Neuron (in vitro differentiated cells): ENCODE measurements around the gene RUSC2.

Source experiments
- H2AFZ ChIP-seq: one replicate; pipeline ENCODE4 v1.6.1; 2013; ENCODE audit warnings: low read depth, mild to moderate bottlenecking, inconsistent platforms, low read length, moderate library complexity
- H3K27me3 ChIP-seq: one replicate; pipeline ENCODE4 v1.6.1; 2013; ENCODE audit warnings: low read length; ENCODE audit not compliant: insufficient read depth
- H3K36me3 ChIP-seq: one replicate; pipeline ENCODE4 v1.6.1; 2013; ENCODE audit warnings: low read length; ENCODE audit not compliant: insufficient read depth
- H3K4me1 ChIP-seq: one replicate; pipeline ENCODE4 v1.6.1; 2013; ENCODE audit warnings: low read length; ENCODE audit not compliant: insufficient read depth
- H3K4me3 ChIP-seq: 2 replicates; pipeline ENCODE4 v1.5.1; 2013; ENCODE audit warnings: mild to moderate bottlenecking, low read length, moderate library complexity
- H3K9me3 ChIP-seq: one replicate; pipeline ENCODE4 v1.6.1; 2013; ENCODE audit warnings: low read length

The RUSC2 gene

GRCh38 chr9:35500130-35500748 is 10.3 kb downstream of the RUSC2 start:
- Histone ChIP-seq H3K36me3 (no peaks in the 10 kb centered on the region), H3K4me3 (no peak overlapping the region), H3K9me3 (no peaks in the 10 kb centered on the region), H3K4me1 (no peaks in the 10 kb centered on the region), H3K27me3 (no peaks in the 10 kb centered on the region), H2AFZ (no peak overlapping the region)

- no peak overlapping the region for H3K4me3 ChIP-seq
- H3K27me3 ChIP-seq, result no peaks in the 10 kb centered on the region
- H3K4me1 ChIP-seq, result no peaks in the 10 kb centered on the region
- H3K9me3 ChIP-seq, result no peaks in the 10 kb centered on the region
- no peak overlapping the region for H2AFZ ChIP-seq
- no peaks in the 10 kb centered on the region for H3K36me3 ChIP-seq
Observed at GRCh38 chr9:35501946-35502345, 12.0 kb downstream of the RUSC2 start.

- Histone ChIP-seq H3K4me1 (no peaks in the 10 kb centered on the region), H3K9me3 (no peaks in the 10 kb centered on the region), H2AFZ (no peak overlapping the region), H3K4me3 (no peak overlapping the region), H3K27me3 (no peaks in the 10 kb centered on the region), H3K36me3 (no peaks in the 10 kb centered on the region)
Observed at GRCh38 chr9:35506359-35506758, 16.4 kb downstream of the RUSC2 start.

GRCh38 chr9:35508069-35508468 is 18.2 kb downstream of the RUSC2 start:
- H3K36me3 ChIP-seq, result no peaks in the 10 kb centered on the region
- no peaks in the 10 kb centered on the region for H3K9me3 ChIP-seq
- no peaks in the 10 kb centered on the region for H3K27me3 ChIP-seq
- H3K4me3 ChIP-seq, result no peak overlapping the region
- H3K4me1 ChIP-seq, result no peaks in the 10 kb centered on the region
- H2AFZ ChIP-seq, result no peak overlapping the region

DNA sequence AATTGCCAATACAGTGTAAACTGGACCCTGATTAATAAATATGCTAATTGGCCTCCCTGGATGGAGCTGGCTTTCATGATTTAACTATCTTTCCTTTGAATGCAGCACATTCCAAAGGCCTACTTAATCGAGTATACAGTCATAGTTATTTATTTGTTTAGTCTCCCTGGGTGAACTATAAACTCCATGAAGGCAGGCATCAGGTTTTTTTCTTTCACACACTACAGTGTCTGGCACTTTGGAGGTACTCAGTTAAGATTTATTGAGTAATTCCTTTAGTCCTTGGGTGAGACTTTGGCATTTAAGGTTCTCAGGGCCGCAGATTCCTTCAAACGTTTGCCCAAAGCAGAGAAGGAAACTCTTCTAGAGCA is 20.5 kb downstream of the RUSC2 start:
- no peaks in the 10 kb centered on the region for H3K9me3 ChIP-seq
- no peaks in the 10 kb centered on the region for H3K36me3 ChIP-seq
- H3K4me3 ChIP-seq, result no peak overlapping the region
- no peak overlapping the region for H2AFZ ChIP-seq
- no peaks in the 10 kb centered on the region for H3K27me3 ChIP-seq
- no peaks in the 10 kb centered on the region for H3K4me1 ChIP-seq

DNA sequence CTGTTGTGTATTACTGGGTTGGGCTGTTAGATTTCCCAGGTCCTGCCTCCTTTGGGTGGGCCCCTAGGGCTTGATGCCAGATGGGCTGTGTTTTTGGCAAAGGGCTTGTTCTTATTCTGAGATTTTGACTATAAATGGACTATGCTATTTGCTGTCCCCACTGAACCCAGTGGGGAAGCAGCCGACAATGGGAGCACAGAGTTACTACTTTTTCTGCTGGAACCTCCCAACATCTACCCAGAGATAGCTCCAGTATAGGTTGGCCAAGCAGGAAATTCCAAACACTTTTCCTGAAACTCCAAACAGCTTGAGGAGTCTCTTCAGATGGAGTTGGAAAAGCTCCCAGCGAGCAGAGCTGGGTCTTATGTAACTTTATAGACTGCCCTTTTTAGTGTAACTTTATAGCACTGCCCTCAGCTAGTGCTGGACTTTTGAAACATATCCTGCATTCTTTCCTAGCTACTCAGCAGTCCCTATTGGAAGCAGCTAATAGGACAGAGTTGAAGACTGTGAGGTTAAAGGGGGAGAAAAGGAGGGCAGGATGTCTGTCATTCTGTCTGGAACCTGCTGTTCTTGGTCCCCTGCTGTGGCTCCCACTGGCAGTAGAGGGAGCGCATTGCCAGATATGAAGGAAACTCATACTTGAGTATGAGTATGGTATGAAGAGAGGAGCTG is 21.0 kb downstream of the RUSC2 start:
- no peaks in the 10 kb centered on the region for H3K9me3 ChIP-seq
- H3K4me1 ChIP-seq, result no peaks in the 10 kb centered on the region
- H3K27me3 ChIP-seq, result no peaks in the 10 kb centered on the region
- no peak overlapping the region for H3K4me3 ChIP-seq
- H2AFZ ChIP-seq, result no peak overlapping the region
- H3K36me3 ChIP-seq, result no peaks in the 10 kb centered on the region

DNA sequence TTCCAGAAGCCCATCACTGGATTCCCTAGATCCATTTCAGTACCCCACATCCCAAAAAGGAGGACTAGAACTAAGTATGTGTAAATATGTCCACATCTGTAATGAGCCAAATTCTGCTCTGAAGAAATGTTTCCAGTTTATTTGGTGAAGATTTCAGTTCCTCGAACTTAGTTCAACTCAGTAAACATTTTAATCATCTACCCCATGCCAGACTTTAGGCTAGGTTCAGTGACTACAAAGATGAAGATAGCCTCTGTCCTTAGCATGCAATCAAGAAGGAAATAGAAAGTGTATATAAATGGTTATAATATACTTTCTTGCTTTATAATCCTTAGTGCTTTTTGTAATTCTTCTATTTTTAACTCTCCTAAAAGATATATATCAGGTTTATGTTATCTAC is 21.5 kb downstream of the RUSC2 start:
- no peaks in the 10 kb centered on the region for H3K27me3 ChIP-seq
- H3K4me3 ChIP-seq, result no peak overlapping the region
- H3K36me3 ChIP-seq, result no peaks in the 10 kb centered on the region
- H2AFZ ChIP-seq, result no peak overlapping the region
- H3K9me3 ChIP-seq, result no peaks in the 10 kb centered on the region
- H3K4me1 ChIP-seq, result no peaks in the 10 kb centered on the region

DNA sequence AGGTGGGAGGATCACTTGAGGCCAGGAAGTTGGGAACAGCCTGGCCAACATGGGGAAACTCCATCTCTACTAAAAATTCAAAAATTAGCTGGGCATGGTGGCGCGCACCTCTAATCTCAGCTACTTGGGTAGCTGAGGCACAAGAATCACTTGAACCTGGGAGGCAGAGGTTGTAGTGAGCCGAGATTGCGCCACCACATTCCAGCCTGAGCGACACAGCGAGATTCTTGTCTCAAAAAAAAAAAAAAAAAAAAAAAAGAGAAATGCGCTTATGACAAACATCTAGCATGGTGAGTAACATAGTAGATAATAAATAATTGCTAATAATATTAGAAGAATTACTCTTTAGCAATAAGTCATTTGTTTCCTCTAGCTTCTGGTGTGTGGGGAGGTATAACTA is 25.9 kb downstream of the RUSC2 start:
- Histone ChIP-seq H3K4me3 (no peak overlapping the region), H3K36me3 (no peaks in the 10 kb centered on the region), H3K27me3 (no peaks in the 10 kb centered on the region), H3K9me3 (no peaks in the 10 kb centered on the region), H3K4me1 (peaks cover 12% of the 10 kb centered on the region), H2AFZ (no peak overlapping the region)

- no peaks in the 10 kb centered on the region for H3K36me3 ChIP-seq
- H3K4me1 ChIP-seq, result peaks cover 12% of the 10 kb centered on the region
- no peaks in the 10 kb centered on the region for H3K9me3 ChIP-seq
- no peak overlapping the region for H3K4me3 ChIP-seq
- no peak overlapping the region for H2AFZ ChIP-seq
- no peaks in the 10 kb centered on the region for H3K27me3 ChIP-seq
Observed at GRCh38 chr9:35516479-35516878, 26.6 kb downstream of the RUSC2 start.

GRCh38 chr9:35517131-35517530 is 27.2 kb downstream of the RUSC2 start:
- Histone ChIP-seq H3K4me3 (no peak overlapping the region), H3K27me3 (no peaks in the 10 kb centered on the region), H3K4me1 (peaks cover 12% of the 10 kb centered on the region), H3K9me3 (no peaks in the 10 kb centered on the region), H2AFZ (no peak overlapping the region), H3K36me3 (no peaks in the 10 kb centered on the region)

DNA sequence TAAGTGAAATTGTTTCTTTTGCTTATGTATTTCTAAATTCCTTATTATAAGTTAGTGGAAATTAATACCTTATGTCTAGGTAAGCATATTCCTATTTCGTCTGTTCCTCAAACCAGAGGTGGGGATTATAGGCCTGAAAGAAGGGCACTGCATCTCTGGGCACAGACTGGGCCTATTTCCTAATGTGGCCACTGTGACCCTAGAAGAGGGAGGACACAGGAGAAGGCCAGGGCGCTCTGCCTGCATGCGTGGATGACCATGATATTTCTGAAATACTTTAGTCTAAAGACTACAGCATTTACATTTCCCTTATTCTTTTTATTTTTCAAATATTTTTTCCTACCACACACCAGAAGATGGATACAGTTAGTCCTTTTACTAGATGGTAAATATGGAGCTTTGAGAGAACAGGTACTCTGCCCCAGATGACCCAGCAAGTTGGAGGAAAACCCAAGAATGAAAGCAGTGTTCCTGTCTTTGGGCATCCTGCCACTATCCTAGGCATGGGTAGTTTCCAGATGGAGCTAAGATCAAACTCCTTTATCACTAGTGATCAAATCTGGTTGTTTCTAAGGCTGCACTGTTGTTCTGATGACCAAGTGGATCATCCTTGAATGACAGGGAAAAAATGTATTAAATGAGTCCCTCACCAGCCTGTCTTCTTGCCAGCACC is 27.8 kb downstream of the RUSC2 start:
- Histone ChIP-seq H3K36me3 (no peaks in the 10 kb centered on the region), H3K9me3 (no peaks in the 10 kb centered on the region), H2AFZ (no peak overlapping the region), H3K27me3 (no peaks in the 10 kb centered on the region), H3K4me1 (peaks cover 12% of the 10 kb centered on the region), H3K4me3 (no peak overlapping the region)

DNA sequence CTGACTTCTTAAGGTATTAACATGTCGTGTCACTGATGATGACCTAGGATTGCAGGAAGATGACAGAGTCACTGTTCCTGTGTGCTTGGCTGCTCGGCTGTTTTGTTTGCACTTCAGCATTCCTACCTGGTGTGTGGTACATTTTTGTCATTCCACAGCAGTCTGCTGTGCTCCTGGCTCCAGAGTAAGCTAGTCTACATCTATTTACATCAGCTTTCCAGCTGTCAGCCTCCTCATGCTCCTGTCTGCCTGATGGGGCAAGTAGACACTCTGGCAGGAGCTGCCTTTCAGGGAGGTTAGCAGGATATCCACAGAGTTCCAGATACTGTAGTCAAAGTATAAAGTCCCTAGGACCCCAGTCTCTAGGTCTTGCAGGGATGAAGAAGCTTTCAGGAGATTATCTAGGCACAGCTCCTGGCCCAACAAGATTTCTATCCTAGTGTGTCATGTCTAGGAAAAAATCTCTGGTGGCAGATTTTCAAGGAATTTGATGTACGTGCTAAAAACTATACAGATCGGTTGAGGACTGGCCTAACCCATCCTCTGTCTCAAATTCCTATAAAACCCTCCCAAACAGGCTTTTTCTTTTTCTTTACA is 28.4 kb downstream of the RUSC2 start:
- H3K9me3 ChIP-seq, result no peaks in the 10 kb centered on the region
- no peaks in the 10 kb centered on the region for H3K27me3 ChIP-seq
- no peaks in the 10 kb centered on the region for H3K36me3 ChIP-seq
- peaks cover 12% of the 10 kb centered on the region for H3K4me1 ChIP-seq
- no peak overlapping the region for H2AFZ ChIP-seq
- no peak overlapping the region for H3K4me3 ChIP-seq

GRCh38 chr9:35518981-35519679 is 29.2 kb downstream of the RUSC2 start:
- Histone ChIP-seq H3K27me3 (no peaks in the 10 kb centered on the region), H3K4me3 (no peak overlapping the region), H3K36me3 (no peaks in the 10 kb centered on the region), H3K4me1 (peaks cover 12% of the 10 kb centered on the region), H2AFZ (no peak overlapping the region), H3K9me3 (no peaks in the 10 kb centered on the region)
